Peyer's patch (tissue), 4 donors: ENCODE results near the gene FARP1. TPM values are rescaled to one million over a fixed set of nuclear protein-coding genes. Genes with fewer than 3 reads are reported as not detected.

Source experiments
- DNase-seq, 3 donors: peaks; one replicate each; pipeline ENCODE4 v3.0.0-alpha.2; 2017 to 2019
- H3K27ac ChIP-seq, 4 donors: fragments of 200-600 bp; sonication (generic); one replicate each; pipeline ENCODE4 v1.5.1; 2016 to 2019
- H3K27me3 ChIP-seq, 2 donors: fragments of 200-600 bp; sonication (generic); one replicate each; pipeline ENCODE4 v1.5.1; 2019
- H3K36me3 ChIP-seq, 3 donors: fragments of 200-600 bp; sonication (generic); one replicate each; pipeline ENCODE4 v1.5.1; 2016 to 2019
- H3K4me1 ChIP-seq, 4 donors: fragments of 200-600 bp; sonication (generic); one replicate each; pipeline ENCODE4 v1.5.1; 2016 to 2019
- H3K4me3 ChIP-seq, 4 donors: fragments of 200-600 bp; sonication (generic); 1 replicate in 3 of 4; 2 replicates in 1 of 4; pipeline ENCODE4 v1.5.1; 2016 to 2019; ENCODE audit warnings: mild to moderate bottlenecking in 1 of 4
- H3K9me3 ChIP-seq, 4 donors: fragments of 200-600 bp; sonication (generic); one replicate each; pipeline ENCODE4 v1.5.1; 2016 to 2019; ENCODE audit warnings: mild to moderate bottlenecking in 1 of 4
- POLR2A ChIP-seq, 2 donors: fragments of 450-650 bp; IDR thresholded peaks; one replicate each; pipeline ENCODE4 v1.5.1; 2017; ENCODE audit warnings: antibody characterized with exemption in 2 of 2, mild to moderate bottlenecking in 2 of 2, moderate library complexity in 2 of 2
- total RNA-seq, 4 donors: library from RNA; depleted of rRNA; stranded (reverse); fragments of >200 nt; gene quantifications; one replicate each; pipeline ENCODE4 v1.1.0, GENCODE V29; 2016
- TF ChIP-seq, protein P1 (sequence below), 6 experiments: fragments of 450-650 bp in 4 of 6; fragments of 200-600 bp in 2 of 6; sonication (generic) in 1 of 6; IDR thresholded peaks; one replicate each; pipeline ENCODE4 v1.5.1; 2017 to 2019; ENCODE audit warnings: antibody characterized with exemption in 6 of 6, mild to moderate bottlenecking in 3 of 6, moderate library complexity in 1 of 6

Gene FARP1
- total RNA-seq, 4 donors from 2014 or later: 10.6 to 61.1 (median 14.9) TPM

DNA sequence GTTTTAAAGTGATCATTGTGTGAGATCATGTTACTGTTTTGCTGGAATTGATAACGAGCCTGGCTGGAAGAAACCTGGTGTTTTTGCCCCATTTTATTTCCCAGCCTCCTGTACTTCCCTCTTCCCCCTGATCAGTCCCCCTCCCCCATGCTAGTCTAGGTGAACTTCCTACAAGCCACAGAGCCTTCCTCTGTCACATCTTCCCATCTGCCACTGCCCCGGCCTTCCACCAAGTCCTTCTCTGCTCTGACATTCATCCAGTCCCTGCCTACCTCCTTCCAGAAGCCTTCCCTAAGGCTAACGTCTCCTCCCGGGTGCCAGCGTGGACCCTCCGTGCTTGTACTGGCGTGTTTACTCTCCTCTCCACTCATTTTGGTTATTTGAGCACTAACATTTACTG, 14.3 kb downstream of the FARP1 start:
- Histone ChIP-seq H3K36me3 (no peaks in the 10 kb centered on the region), H3K27me3 (no peaks in the 10 kb centered on the region), H3K4me3 (no peak overlapping the region), H3K4me1 (no peaks in the 10 kb centered on the region), H3K27ac (no peak overlapping the region), H3K9me3 (no peaks in the 10 kb centered on the region)
- TF ChIP-seq POLR2A (IDR thresholded peaks at IDR 0.05): no peak
- TF ChIP-seq, protein P1, sequence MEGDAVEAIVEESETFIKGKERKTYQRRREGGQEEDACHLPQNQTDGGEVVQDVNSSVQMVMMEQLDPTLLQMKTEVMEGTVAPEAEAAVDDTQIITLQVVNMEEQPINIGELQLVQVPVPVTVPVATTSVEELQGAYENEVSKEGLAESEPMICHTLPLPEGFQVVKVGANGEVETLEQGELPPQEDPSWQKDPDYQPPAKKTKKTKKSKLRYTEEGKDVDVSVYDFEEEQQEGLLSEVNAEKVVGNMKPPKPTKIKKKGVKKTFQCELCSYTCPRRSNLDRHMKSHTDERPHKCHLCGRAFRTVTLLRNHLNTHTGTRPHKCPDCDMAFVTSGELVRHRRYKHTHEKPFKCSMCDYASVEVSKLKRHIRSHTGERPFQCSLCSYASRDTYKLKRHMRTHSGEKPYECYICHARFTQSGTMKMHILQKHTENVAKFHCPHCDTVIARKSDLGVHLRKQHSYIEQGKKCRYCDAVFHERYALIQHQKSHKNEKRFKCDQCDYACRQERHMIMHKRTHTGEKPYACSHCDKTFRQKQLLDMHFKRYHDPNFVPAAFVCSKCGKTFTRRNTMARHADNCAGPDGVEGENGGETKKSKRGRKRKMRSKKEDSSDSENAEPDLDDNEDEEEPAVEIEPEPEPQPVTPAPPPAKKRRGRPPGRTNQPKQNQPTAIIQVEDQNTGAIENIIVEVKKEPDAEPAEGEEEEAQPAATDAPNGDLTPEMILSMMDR (IDR thresholded peaks at IDR 0.05): no peak
- DNase-seq: no peak

DNA sequence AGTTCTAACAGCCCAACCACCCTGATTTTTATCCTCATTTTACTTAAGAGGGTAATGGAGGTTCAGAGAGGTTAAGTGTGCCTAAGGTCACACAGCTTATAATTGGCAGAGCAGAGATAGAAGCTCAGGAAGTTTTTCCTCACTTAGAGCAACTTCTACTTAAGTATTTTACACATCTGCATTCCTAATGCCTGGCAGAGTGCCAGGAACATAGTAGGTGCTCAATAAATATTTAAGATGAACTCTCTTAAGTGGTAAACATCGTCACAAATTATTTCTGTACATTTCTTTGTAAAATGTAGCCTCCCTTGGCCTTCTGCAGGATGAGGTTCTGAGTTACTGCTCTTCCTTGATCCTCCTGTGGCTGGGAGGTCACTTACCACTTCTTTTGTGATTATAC, 14.7 kb downstream of the FARP1 start:
- H3K4me3 ChIP-seq: no peak overlapping the region

GRCh38 chr13:98158172-98158899, 15.4 kb downstream of the FARP1 start:
- Histone ChIP-seq H3K36me3 (no peaks in the 10 kb centered on the region), H3K9me3 (no peaks in the 10 kb centered on the region), H3K27me3 (no peaks in the 10 kb centered on the region), H3K4me3 (no peak overlapping the region), H3K4me1 (no peaks in the 10 kb centered on the region), H3K27ac (no peak overlapping the region)
- TF ChIP-seq, protein P1 (IDR thresholded peaks at IDR 0.05): no peak
- no peak for TF ChIP-seq POLR2A (IDR thresholded peaks at IDR 0.05)
- no peak for DNase-seq

More for the DNA sequence above, 14.7 kb downstream of the FARP1 start:
- Histone ChIP-seq H3K27ac (no peak overlapping the region), H3K4me1 (no peaks in the 10 kb centered on the region), H3K9me3 (no peaks in the 10 kb centered on the region), H3K36me3 (no peaks in the 10 kb centered on the region), H3K27me3 (no peaks in the 10 kb centered on the region)
- no peak for TF ChIP-seq POLR2A (IDR thresholded peaks at IDR 0.05)
- TF ChIP-seq, protein P1 (IDR thresholded peaks at IDR 0.05): no peak
- no peak for DNase-seq

DNA sequence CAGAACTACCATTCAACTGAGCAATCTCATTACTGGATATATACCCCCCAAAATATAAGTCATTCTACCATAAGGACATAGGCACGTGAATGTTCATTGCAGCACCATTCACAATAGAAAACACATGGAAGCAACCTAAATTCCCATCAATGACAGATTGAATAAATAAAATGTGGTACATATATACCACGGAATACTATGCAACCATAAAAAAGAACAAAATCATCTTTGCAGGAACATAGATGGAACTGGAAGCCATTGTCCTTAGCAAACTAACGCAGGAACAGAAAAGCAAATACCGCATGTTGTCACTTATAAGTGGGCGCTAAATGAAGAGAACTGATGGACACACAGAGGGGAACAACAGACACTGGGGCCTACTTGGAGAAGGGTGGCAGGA, 20.0 kb downstream of the FARP1 start:
- Histone ChIP-seq H3K27me3 (no peaks in the 10 kb centered on the region), H3K27ac (no peak overlapping the region), H3K9me3 (no peaks in the 10 kb centered on the region), H3K4me3 (no peak overlapping the region), H3K4me1 (no peaks in the 10 kb centered on the region), H3K36me3 (no peaks in the 10 kb centered on the region)
- no peak for DNase-seq
- no peak for TF ChIP-seq POLR2A (IDR thresholded peaks at IDR 0.05)
- TF ChIP-seq, protein P1 (IDR thresholded peaks at IDR 0.05): no peak

GRCh38 chr13:98169331-98169730, 26.4 kb downstream of the FARP1 start:
- Histone ChIP-seq H3K36me3 (no peaks in the 10 kb centered on the region), H3K9me3 (no peaks in the 10 kb centered on the region), H3K4me1 (peaks cover 0 to 21% (median 0%) of the 10 kb centered on the region in 4 donors), H3K27ac (no peak overlapping the region), H3K27me3 (no peaks in the 10 kb centered on the region), H3K4me3 (no peak overlapping the region)
- no peak for DNase-seq
- TF ChIP-seq POLR2A (IDR thresholded peaks at IDR 0.05): no peak
- TF ChIP-seq, protein P1 (IDR thresholded peaks at IDR 0.05): no peak
